HFF-Myc (cell line): Measurements from ENCODE around the gene CCDC82.

ENCODE experiments used
- DNase-seq: peaks from one replicate; pipeline ENCODE4 v3.0.0-alpha.2; 2011; ENCODE audit warnings: low read depth; ENCODE audit errors: extremely low read depth
- H3K4me3 ChIP-seq: replicated peaks from 2 replicates; pipeline ENCODE4 v1.5.1; 2011; ENCODE audit warnings: low read depth, mild to moderate bottlenecking, control low read depth, low read length
- CTCF ChIP-seq: IDR thresholded peaks from 2 replicates; pipeline ENCODE4 v1.5.1; 2012; ENCODE audit warnings: mild to moderate bottlenecking, low read depth, low read length, control low read depth; ENCODE audit errors: missing control alignments

The CCDC82 gene

GRCh38 chr11:96309643-96310017 lies 80.1 kb downstream of the CCDC82 start:
- DNase-seq, result no peak
- no peak for TF ChIP-seq CTCF
- H3K4me3 ChIP-seq, result no peak overlapping the region

GRCh38 chr11:96309016-96309642 lies 80.6 kb downstream of the CCDC82 start:
- no peak for DNase-seq
- no peak overlapping the region for H3K4me3 ChIP-seq
- no peak for TF ChIP-seq CTCF

- no peak for TF ChIP-seq CTCF
- peak; percentile 91 for DNase-seq
- peak overlapping the region; percentile 45 for H3K4me3 ChIP-seq
Measured at GRCh38 chr11:96307776-96308140, 82.0 kb downstream of the CCDC82 start.

- peak; percentile 99 for DNase-seq
- H3K4me3 ChIP-seq, result peak overlapping the region; percentile 45
- no peak for TF ChIP-seq CTCF
Measured at GRCh38 chr11:96306933-96307775, 82.6 kb downstream of the CCDC82 start.

GRCh38 chr11:96306600-96306932 lies 83.1 kb downstream of the CCDC82 start:
- peak overlapping the region; percentile 45 for H3K4me3 ChIP-seq
- TF ChIP-seq CTCF, result no peak
- no peak for DNase-seq

GRCh38 chr11:96306071-96306470 lies 83.6 kb downstream of the CCDC82 start:
- H3K4me3 ChIP-seq, result peak overlapping the region; percentile 45
- no peak for DNase-seq
- TF ChIP-seq CTCF, result no peak
